ENCODE measurements around the gene EXOC4. TPM values are rescaled to one million over a fixed set of nuclear protein-coding genes. Genes with fewer than 3 reads are reported as not detected.
"Not testable (repeated sequence)": the region's sequence is repeated elsewhere in the genome, so short reads cannot be mapped to it uniquely, and the experiment has no call there.

Gene EXOC4
- polyA plus RNA-seq, 3 donors = 17.9 to 28.0 (median 22.3) TPM

GRCh38 chr7:133748443-133749407 lies 495.8 kb downstream of the EXOC4 start:
- 48 to 95% (median 93%) methylated on average over 4 of the region's 4 CpGs for WGBS, 3 donors
- H3K27ac ChIP-seq (ENCODE audit: low read depth, low read length) = no peak overlapping the region

DNA sequence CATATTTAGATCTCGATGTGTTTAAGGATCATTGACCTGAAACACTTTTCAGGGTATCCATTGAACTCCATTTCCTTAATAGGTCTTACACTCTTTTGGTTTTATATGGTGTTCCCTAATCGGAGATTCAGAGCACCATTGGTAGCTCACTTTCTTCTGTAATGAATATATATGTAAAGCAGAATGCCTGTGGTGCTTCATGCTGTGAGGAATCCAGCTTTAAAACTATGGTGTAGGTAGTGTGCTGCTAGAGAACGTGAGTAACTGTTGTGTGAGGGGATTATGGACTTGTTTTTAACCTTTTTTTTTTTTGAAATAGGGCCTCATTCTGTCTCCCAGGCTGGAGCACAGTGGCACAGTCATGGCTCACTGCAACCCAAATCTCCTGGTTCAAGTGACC lies 497.4 kb downstream of the EXOC4 start:
- H3K27ac ChIP-seq (ENCODE audit: low read depth, low read length) = no peak overlapping the region
- WGBS, 3 donors = 64 to 96% (median 80%) methylated on average over 3 of the region's 3 CpGs

DNA sequence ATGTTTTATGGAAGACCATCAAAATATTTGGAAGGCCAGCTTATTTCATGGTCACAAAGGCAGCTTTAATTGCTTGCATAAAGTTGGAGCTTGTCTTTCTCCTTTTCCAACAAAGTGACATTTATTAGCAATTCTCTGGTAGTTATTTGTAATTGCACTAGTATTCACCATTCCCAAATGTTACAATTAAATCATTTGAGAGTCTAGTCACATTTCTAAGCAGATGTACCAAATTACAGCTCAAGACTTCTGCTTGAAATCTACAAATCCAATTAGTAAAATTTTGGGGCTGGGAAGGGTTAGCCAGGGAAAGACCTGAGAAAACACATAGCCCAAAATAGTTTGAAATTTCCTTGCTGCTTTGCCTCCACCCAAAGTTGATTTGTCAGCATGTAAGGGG lies 498.2 kb downstream of the EXOC4 start:
- H3K27ac ChIP-seq (ENCODE audit: low read depth, low read length) = no peak overlapping the region

- 87 to 94% (median 93%) methylated on average over 5 of the region's 5 CpGs for WGBS, 3 donors
Measured at GRCh38 chr7:133753513-133753912, 500.6 kb downstream of the EXOC4 start.

GRCh38 chr7:133754708-133755107 lies 501.8 kb downstream of the EXOC4 start:
- WGBS, 3 donors = 87 to 97% (median 95%) methylated on average over 1 of the region's 1 CpG
- no peak overlapping the region for H3K27ac ChIP-seq (ENCODE audit: low read depth, low read length)

More at GRCh38 chr7:133753513-133753912, 500.6 kb downstream of the EXOC4 start:
- no peak overlapping the region for H3K27ac ChIP-seq (ENCODE audit: low read depth, low read length)

DNA sequence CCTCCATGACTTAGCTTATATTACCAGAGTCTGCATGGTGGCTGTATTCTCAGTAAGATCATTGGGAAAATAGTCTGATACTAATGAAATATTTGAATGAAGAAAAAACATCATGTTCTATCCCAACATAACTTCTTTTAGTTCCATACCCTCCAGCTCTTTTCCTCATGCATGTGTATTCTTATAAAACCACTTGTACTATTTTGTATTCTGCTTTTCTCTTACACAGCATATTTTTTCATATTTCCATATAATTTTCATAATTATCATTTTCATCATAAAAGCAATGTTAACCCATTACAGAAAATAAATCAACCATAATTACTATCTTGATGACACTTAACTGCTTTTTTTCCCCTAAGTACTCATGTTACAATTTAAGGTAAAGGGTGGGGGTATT lies 503.0 kb downstream of the EXOC4 start:
- H3K27ac ChIP-seq (ENCODE audit: low read depth, low read length) = no peak overlapping the region

DNA sequence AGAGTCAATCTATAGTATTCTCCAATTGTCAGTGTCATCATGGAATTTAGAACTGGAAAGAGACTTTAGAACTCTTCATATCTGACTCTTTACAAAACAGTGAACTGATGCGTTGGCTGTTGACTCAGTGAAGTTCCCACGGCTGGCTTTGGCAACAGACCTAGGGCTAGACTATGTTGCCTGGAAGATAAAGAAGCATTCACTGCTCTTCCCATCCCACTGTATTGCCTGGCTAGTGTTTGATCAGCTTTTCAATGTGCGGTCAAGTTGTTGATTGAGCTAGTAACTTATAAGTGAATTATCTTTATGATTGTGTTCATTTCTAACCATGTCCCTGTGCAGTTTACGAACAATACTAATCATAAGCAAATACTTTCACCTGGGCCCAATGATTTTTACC lies 508.6 kb downstream of the EXOC4 start:
- H3K27ac ChIP-seq (ENCODE audit: low read depth, low read length) = no peak overlapping the region
- WGBS, 3 donors = 77 to 96% (median 95%) methylated on average over 4 of the region's 4 CpGs

- WGBS, 3 donors = 63 to 79% (median 71%) methylated on average over 3 of the region's 3 CpGs
- H3K27ac ChIP-seq (ENCODE audit: low read depth, low read length) = no peak overlapping the region
Measured at GRCh38 chr7:133763076-133763640, 510.3 kb downstream of the EXOC4 start.

DNA sequence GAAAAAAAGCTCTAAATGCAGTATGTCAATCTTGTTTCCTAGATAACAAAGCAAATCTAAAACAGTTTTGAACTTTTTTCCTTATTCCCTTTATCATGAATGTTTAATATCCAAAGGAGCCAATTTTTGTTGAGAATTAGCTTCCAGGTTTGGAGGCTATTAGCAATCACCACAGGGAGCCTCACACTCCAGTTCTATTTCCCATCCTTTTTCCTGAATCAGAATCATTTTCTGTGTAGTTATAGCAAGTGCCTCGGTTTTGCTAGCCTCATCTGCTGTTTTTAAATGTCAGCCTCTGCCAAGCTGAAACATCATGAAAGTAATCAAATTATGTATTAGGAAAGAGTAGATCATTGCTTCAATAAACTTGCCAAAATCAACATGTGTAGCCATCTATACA lies 516.8 kb downstream of the EXOC4 start:
- no peak overlapping the region for H3K27ac ChIP-seq (ENCODE audit: low read depth, low read length)
- WGBS, 3 donors = 62 to 82% (median 66%) methylated on average over 1 of the region's 1 CpG

- no peak overlapping the region for H3K27ac ChIP-seq (ENCODE audit: low read depth, low read length)
Measured at GRCh38 chr7:133770863-133771492, 518.1 kb downstream of the EXOC4 start.

- H3K27ac ChIP-seq (ENCODE audit: low read depth, low read length) = no peak overlapping the region
- WGBS, 3 donors = 89 to 93% (median 91%) methylated on average over 4 of the region's 4 CpGs
Measured at GRCh38 chr7:133771788-133772419, 519.0 kb downstream of the EXOC4 start.

DNA sequence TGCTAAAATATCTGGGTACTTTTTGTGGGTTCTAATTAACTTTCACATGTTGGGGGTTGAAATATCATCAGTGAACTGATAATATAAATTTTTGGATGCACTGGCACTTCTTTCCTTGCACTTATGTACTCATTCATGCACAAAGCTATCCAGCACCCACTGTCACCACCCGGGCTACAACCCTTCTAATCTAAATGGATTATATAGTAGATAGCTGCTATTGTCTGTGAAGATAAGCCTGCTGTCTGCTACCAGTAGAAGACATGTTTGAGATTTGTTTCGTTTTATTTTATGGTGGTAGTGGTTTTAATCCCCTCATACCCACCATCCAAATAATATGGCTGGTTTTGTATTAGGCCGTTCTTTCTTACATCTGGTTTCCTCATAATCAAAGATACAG lies 520.7 kb downstream of the EXOC4 start:
- 66 to 95% (median 95%) methylated on average over 3 of the region's 3 CpGs for WGBS, 3 donors
- H3K27ac ChIP-seq (ENCODE audit: low read depth, low read length) = no peak overlapping the region

DNA sequence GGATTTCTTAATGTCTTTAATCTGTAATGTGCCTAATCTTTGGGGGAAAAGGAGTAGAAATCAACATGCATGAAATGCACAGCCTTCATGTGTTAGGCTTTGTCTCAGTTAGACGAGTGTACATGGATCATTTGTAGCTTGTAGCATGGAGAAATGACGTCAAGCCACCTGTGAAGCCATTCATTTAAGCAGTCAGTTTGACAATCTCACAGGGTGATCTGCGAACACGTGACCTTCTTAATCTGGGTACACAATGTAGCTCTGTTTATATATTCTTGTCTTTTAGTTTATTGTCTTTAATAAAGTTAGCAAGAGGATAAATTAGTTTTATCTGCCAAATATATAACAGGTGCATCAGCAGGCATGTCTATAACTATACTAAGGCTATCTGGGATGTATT lies 522.3 kb downstream of the EXOC4 start:
- WGBS, 3 donors = 73 to 91% (median 90%) methylated on average over 4 of the region's 4 CpGs
- no peak overlapping the region for H3K27ac ChIP-seq (ENCODE audit: low read depth, low read length)

GRCh38 chr7:133776266-133776665 lies 523.4 kb downstream of the EXOC4 start:
- no peak overlapping the region for H3K27ac ChIP-seq (ENCODE audit: low read depth, low read length)
- WGBS, 3 donors = 88 to 94% (median 91%) methylated on average over 3 of the region's 3 CpGs

DNA sequence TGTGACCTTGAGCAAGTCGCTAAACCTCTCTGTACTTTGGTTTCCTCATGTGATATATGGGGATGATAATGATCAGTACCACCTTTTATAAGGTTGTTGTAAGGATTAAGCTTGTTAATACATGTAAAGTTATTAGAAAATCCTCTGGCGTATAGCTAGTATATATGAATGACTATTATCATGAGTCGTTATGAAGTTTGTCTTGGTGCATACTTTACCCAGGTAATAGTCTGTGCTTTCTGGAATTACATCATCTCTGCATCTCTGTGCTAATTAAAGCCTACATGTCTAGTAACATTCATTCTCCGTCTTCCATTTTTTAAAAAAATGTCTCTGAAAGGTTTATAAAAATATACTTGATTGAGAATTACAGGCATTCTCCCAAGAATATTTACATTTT lies 524.8 kb downstream of the EXOC4 start:
- no peak overlapping the region for H3K27ac ChIP-seq (ENCODE audit: low read depth, low read length)
- WGBS, 3 donors = 89 to 96% (median 96%) methylated on average over 4 of the region's 4 CpGs

GRCh38 chr7:133778472-133778871 lies 525.6 kb downstream of the EXOC4 start:
- no peak overlapping the region for H3K27ac ChIP-seq (ENCODE audit: low read depth, low read length)
- 94 to 99% (median 95%) methylated on average over 5 of the region's 5 CpGs for WGBS, 3 donors

- not testable (repeated sequence) for H3K27ac ChIP-seq (ENCODE audit: low read depth, low read length)
- 96 to 100% (median 99%) methylated on average over 4 of the region's 4 CpGs for WGBS, 3 donors
Measured at GRCh38 chr7:133779538-133779937, 526.7 kb downstream of the EXOC4 start.

DNA sequence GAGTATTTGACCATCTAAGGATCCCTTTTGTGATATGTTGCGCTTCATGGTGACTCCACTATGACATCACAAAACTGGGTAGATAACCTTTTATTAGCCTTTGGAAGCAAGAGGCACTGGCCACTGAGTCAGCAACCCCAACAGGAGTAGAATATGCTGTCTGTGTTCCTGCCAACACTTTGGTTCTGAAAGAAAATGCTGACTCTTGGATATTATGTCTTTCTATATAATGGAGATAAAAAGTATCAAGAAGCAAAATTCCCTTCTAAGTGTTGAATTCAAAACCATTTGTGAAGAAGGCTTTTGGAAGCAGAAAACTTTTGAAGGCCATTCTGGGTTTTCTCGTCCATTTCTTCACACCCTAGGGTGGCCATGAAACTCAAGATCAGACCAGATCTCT lies 528.0 kb downstream of the EXOC4 start:
- 49 to 71% (median 70%) methylated on average over 2 of the region's 2 CpGs for WGBS, 3 donors
- H3K27ac ChIP-seq (ENCODE audit: low read depth, low read length) = no peak overlapping the region

- no peak overlapping the region for H3K27ac ChIP-seq (ENCODE audit: low read depth, low read length)
- WGBS, 3 donors = 71 to 81% (median 76%) methylated on average over 7 of the region's 7 CpGs
Measured at GRCh38 chr7:133781486-133782090, 528.7 kb downstream of the EXOC4 start.
